Smooth muscle cell (in vitro differentiated cells): Measurements from ENCODE around the gene PMP22. TPM values are rescaled to one million over a fixed set of nuclear protein-coding genes. Genes with fewer than 3 reads are reported as not detected.

Source experiments
- DNase-seq: peaks from one replicate; lab custom pipeline; 2025; ENCODE audit not compliant: unreplicated experiment; lab: John Stamatoyannopoulos, UW
- H2AFZ ChIP-seq: fragments of 200-600 bp; sonication (generic); 2 replicates; pipeline ENCODE4 v1.6.0; 2016; ENCODE audit warnings: antibody characterized with exemption, low read depth, mild to moderate bottlenecking
- H3F3A ChIP-seq: fragments of 200-600 bp; sonication (generic); 2 replicates; pipeline ENCODE4 v1.6.0; 2017; ENCODE audit warnings: antibody characterized with exemption, low read depth
- H3K27ac ChIP-seq: fragments of 200-600 bp; sonication (generic); 2 replicates; pipeline ENCODE4 v1.5.1; 2016; ENCODE audit warnings: low read depth, mild to moderate bottlenecking
- H3K27me3 ChIP-seq: fragments of 200-600 bp; sonication (generic); 2 replicates; pipeline ENCODE4 v1.6.1; 2016; ENCODE audit warnings: low read depth, mild to moderate bottlenecking
- H3K36me3 ChIP-seq: fragments of 200-600 bp; sonication (generic); 2 replicates; pipeline ENCODE4 v1.5.1; 2016; ENCODE audit warnings: low read depth
- H3K4me1 ChIP-seq: fragments of 200-600 bp; sonication (generic); 2 replicates; pipeline ENCODE4 v1.5.1; 2016; ENCODE audit warnings: low read depth
- H3K4me2 ChIP-seq: fragments of 200-600 bp; sonication (generic); 2 replicates; pipeline ENCODE4 v1.6.0; 2016; ENCODE audit warnings: mild to moderate bottlenecking
- H3K4me3 ChIP-seq: fragments of 200-600 bp; sonication (generic); 2 replicates; pipeline ENCODE4 v1.5.1; 2016; ENCODE audit warnings: mild to moderate bottlenecking
- H3K79me2 ChIP-seq: fragments of 200-600 bp; sonication (generic); 2 replicates; pipeline ENCODE4 v1.6.0; 2016; ENCODE audit warnings: low read depth, mild to moderate bottlenecking
- H3K9ac ChIP-seq: fragments of 200-600 bp; sonication (generic); 2 replicates; pipeline ENCODE4 v1.6.0; 2016; ENCODE audit warnings: low read depth
- H3K9me3 ChIP-seq: fragments of 200-600 bp; sonication (generic); replicated peaks from 2 replicates; pipeline ENCODE4 v1.5.1; 2016; ENCODE audit warnings: low read depth
- H4K20me1 ChIP-seq: fragments of 200-600 bp; sonication (generic); 2 replicates; pipeline ENCODE4 v1.6.0; 2016; ENCODE audit warnings: low read depth
- CTCF ChIP-seq: fragments of 200-600 bp; sonication (generic); IDR thresholded peaks from 2 replicates; pipeline ENCODE4 v1.5.1; 2017; ENCODE audit warnings: borderline replicate concordance, mild to moderate bottlenecking, antibody characterized with exemption; ENCODE audit not compliant: insufficient read depth, poor library complexity, severe bottlenecking
- WGBS: methylation state at CpG from one replicate; pipeline ENCODE4 v1.1.7; 2016; ENCODE audit warnings: low lambda C conversion rate; 5-methylcytosine and 5-hydroxymethylcytosine counted together
- polyA plus RNA-seq: library from polyadenylated mRNA; unstranded; fragments of >200 nt; fragmentation: Nextera tagmentation; extraction: Ambion mirVana; gene quantifications from 2 replicates; pipeline ENCODE4 v1.2.1, GENCODE V29; 2016
- total RNA-seq: library from RNA; depleted of rRNA; stranded (reverse); fragments of >200 nt; gene quantifications from 2 replicates; pipeline ENCODE4 v1.2.3, GENCODE V29; 2014

PMP22 gene
- total and polyA plus RNA-seq, 2 experiments from 2014 or later, result 39.6 to 69.5 TPM

DNA sequence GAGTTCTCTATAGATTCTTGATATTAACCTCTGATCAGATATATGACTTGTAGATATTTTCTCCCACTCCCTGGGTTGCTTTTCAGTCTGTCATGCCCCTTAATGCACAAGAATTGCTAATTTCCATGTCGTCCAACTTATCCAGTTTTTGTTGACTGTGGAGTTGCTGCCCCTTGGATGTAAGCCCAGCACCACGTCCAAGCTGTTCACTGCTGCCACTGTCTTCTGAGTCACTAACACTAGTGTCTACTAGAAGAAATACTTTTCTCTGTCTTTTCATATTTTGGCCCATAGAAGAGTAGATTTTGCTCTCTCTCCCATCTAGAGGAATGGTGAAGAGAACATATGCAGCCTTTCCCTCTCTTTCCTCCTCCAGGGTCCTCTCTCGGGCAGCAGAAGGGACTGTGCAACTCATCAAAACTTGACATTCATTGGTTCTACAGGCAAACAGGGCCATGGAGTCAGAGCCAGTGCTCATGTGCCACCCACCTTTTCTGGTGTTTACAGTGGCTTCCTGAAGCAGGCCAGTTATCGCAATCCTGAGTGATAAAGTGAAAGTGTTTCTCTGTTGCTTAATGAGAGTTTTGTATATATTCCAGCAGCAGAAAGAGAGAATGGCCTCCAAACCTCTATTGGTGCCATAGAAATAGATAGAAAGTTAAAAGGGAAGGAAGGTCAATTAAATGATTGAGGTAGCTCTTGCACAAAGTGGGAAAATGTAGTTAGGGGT is 22.6 kb upstream of the PMP22 start:
- DNase-seq, result no peak
- no peak overlapping the region for H3K4me2 ChIP-seq
- H3K79me2 ChIP-seq, result no peaks in the 10 kb centered on the region
- no peaks in the 10 kb centered on the region for H3K27me3 ChIP-seq
- no peaks in the 10 kb centered on the region for H3F3A ChIP-seq
- WGBS, result 51% methylated on average over 4 of the region's 4 CpGs
- no peak overlapping the region for H3K27ac ChIP-seq
- no peak overlapping the region for H2AFZ ChIP-seq
- no peak overlapping the region for H3K9ac ChIP-seq
- no peaks in the 10 kb centered on the region for H3K36me3 ChIP-seq
- H4K20me1 ChIP-seq, result no peaks in the 10 kb centered on the region
- H3K4me3 ChIP-seq, result no peak overlapping the region
- TF ChIP-seq CTCF, result no peak
- no peaks in the 10 kb centered on the region for H3K4me1 ChIP-seq
- H3K9me3 ChIP-seq, result no peaks in the 10 kb centered on the region

DNA sequence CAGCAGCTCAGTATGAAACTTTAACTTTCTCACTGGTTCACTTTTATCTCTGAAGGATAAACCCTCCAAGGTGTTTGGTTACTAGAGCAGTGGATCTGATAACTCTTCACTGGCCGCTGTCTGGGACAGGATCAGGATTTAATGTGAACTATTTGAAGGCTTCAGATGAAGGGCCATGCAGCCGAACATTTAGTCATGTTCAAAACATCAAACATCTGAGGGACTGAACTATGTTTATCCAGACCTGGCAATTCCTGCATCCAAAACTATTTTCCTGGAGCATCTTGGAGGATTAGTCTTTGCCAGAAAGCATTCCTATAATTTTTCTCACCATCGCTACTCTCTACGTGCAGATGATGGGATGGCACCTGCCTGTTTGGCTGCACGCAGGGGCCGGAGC is 20.3 kb upstream of the PMP22 start:
- H3K27me3 ChIP-seq, result no peaks in the 10 kb centered on the region
- no peaks in the 10 kb centered on the region for H3K9me3 ChIP-seq
- H3K27ac ChIP-seq, result no peak overlapping the region
- H3K9ac ChIP-seq, result no peak overlapping the region
- H3K4me3 ChIP-seq, result no peak overlapping the region
- DNase-seq, result no peak
- no peaks in the 10 kb centered on the region for H4K20me1 ChIP-seq
- WGBS, result 82% methylated on average over 6 of the region's 6 CpGs
- no peaks in the 10 kb centered on the region for H3K79me2 ChIP-seq
- TF ChIP-seq CTCF, result no peak
- no peaks in the 10 kb centered on the region for H3F3A ChIP-seq
- H3K36me3 ChIP-seq, result no peaks in the 10 kb centered on the region
- H2AFZ ChIP-seq, result no peak overlapping the region
- H3K4me2 ChIP-seq, result no peak overlapping the region
- no peaks in the 10 kb centered on the region for H3K4me1 ChIP-seq

- no peaks in the 10 kb centered on the region for H3F3A ChIP-seq
- H3K36me3 ChIP-seq, result no peaks in the 10 kb centered on the region
- H3K9ac ChIP-seq, result no peak overlapping the region
- no peak overlapping the region for H3K4me3 ChIP-seq
- H4K20me1 ChIP-seq, result no peaks in the 10 kb centered on the region
- no peaks in the 10 kb centered on the region for H3K9me3 ChIP-seq
- no peaks in the 10 kb centered on the region for H3K79me2 ChIP-seq
- no peaks in the 10 kb centered on the region for H3K27me3 ChIP-seq
- 57% methylated on average over 2 of the region's 2 CpGs for WGBS
- H3K4me1 ChIP-seq, result no peaks in the 10 kb centered on the region
- no peak overlapping the region for H2AFZ ChIP-seq
- TF ChIP-seq CTCF, result no peak
- no peak for DNase-seq
- no peak overlapping the region for H3K4me2 ChIP-seq
- no peak overlapping the region for H3K27ac ChIP-seq
Measured at GRCh38 chr17:15284537-15284936, 19.4 kb upstream of the PMP22 start.

DNA sequence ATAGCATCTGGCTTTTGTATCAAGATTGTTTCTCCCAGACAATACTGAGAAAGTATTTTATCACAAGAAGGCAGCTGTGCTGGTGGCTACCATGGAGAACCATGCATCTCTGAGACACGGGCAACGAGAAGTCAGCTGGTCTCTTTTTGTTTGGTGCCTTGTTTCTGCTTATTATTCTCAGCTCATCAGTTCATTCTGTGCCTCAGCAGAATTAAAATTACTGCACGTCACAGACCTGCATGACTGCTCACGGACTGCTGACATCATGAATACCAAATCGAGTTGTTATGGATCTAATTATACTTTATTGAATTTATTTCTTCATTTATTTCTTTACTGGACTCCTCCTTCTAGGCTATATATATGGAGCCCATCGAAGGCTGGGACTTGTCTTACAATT is 19.0 kb upstream of the PMP22 start:
- H3K4me2 ChIP-seq, result no peak overlapping the region
- no peak overlapping the region for H3K4me3 ChIP-seq
- no peaks in the 10 kb centered on the region for H4K20me1 ChIP-seq
- H2AFZ ChIP-seq, result no peak overlapping the region
- no peaks in the 10 kb centered on the region for H3K27me3 ChIP-seq
- no peak for TF ChIP-seq CTCF
- WGBS, result 92% methylated on average over 6 of the region's 6 CpGs
- no peak for DNase-seq
- H3K27ac ChIP-seq, result no peak overlapping the region
- no peaks in the 10 kb centered on the region for H3K4me1 ChIP-seq
- H3K9ac ChIP-seq, result no peak overlapping the region
- no peaks in the 10 kb centered on the region for H3K36me3 ChIP-seq
- H3K79me2 ChIP-seq, result no peaks in the 10 kb centered on the region
- H3K9me3 ChIP-seq, result no peaks in the 10 kb centered on the region
- no peaks in the 10 kb centered on the region for H3F3A ChIP-seq
